Left lung (tissue), 10 donors: ENCODE data around the gene CIART. TPM values are rescaled to one million over a fixed set of nuclear protein-coding genes. Genes with fewer than 3 reads are reported as not detected.
"Not testable (repeated sequence)": the region's sequence is repeated elsewhere in the genome, so short reads cannot be mapped to it uniquely, and the experiment has no call there.

Experiments
- ATAC-seq: fragments of 200-7000 bp; cut with Tn5 transposase; one replicate; pipeline ENCODE4 v1.9.1; 2020; ENCODE audit warnings: moderate library complexity
- DNase-seq, 4 donors: peaks; one replicate each; pipeline ENCODE4 v3.0.0-alpha.2; 2013 to 2020
- H3K27ac ChIP-seq, 2 donors: fragments of 200-600 bp; sonication (generic) in 1 of 2; one replicate each; pipeline versions ENCODE4 v1.5.0 to v1.8.0; 2020 to 2021
- H3K27me3 ChIP-seq, 2 donors: fragments of 200-600 bp; sonication (generic) in 1 of 2; one replicate each; pipeline versions ENCODE4 v1.5.0 to v1.8.0; 2020 to 2021
- H3K36me3 ChIP-seq, 2 donors: fragments of 200-600 bp; sonication (generic) in 1 of 2; one replicate each; pipeline versions ENCODE4 v1.5.0 to v1.8.0; 2020 to 2021
- H3K4me1 ChIP-seq, 2 donors: fragments of 200-600 bp; one replicate each; pipeline ENCODE4 v1.8.0; 2021
- H3K4me3 ChIP-seq, 2 donors: fragments of 200-600 bp; sonication (generic) in 1 of 2; one replicate each; pipeline versions ENCODE4 v1.5.0 to v1.8.0; 2020 to 2021; ENCODE audit warnings: mild to moderate bottlenecking in 1 of 2
- H3K9me3 ChIP-seq, 2 donors: fragments of 200-600 bp; sonication (generic) in 1 of 2; one replicate each; pipeline versions ENCODE4 v1.5.0 to v1.8.0; 2020 to 2021
- CTCF ChIP-seq, 2 donors: fragments of 200-600 bp; sonication (generic) in 1 of 2; IDR thresholded peaks; one replicate each; pipeline versions ENCODE4 v1.5.0 to v1.8.0; 2021; ENCODE audit warnings: antibody characterized with exemption in 2 of 2
- intact Hi-C, 2 donors: fragments of 100-400 bp; cut with DNase I; formaldehyde crosslinking; loops; one replicate each; pipeline versions ENCODE4 v1.11.2 to v1.14.2; 2022
- polyA plus RNA-seq, 6 donors: library from polyadenylated mRNA; unstranded; fragments of 120-200 nt; gene quantifications; one replicate each; pipeline ENCODE4 v1.2.1, GENCODE V29; 2013; ENCODE audit not compliant: insufficient read length in 6 of 6
- total RNA-seq, 2 donors: library from RNA; stranded (reverse); fragmentation: NEBNext Ultra II Directional; extraction: Animal tissue kit (Norgen Biotek cat#: 25700); gene quantifications; one replicate each; pipeline ENCODE4 v1.2.1, GENCODE V29; 2021
- donor health status: DM: no; HTN: yes; CAD: no.
- donor health status: DM: no; HTN: no; CAD: no.

Gene CIART
- total and polyA plus RNA-seq, 8 donors, result 3.4 to 13.2 (median 8.3) TPM

DNA sequence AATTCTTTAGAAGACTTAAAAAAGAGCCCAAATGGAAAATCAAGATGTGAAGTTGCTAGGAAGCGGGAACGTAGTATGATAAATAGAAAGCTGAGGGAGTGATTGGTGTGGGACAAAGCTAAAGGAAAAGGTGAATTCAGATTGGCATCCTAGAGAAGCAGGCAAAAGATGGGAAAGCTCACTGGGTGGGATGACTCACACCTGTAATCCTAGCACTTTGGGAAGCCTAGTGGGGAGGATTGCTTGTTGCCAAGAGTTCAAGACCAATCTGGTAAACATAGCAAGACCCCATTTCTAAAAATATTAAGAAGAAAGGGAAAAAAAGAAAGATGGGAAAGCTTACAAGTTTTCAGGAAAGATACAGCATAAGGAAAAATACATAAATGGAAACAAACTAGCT is 13.1 kb downstream of the CIART start:
- H3K27ac ChIP-seq, result no peak overlapping the region

DNA sequence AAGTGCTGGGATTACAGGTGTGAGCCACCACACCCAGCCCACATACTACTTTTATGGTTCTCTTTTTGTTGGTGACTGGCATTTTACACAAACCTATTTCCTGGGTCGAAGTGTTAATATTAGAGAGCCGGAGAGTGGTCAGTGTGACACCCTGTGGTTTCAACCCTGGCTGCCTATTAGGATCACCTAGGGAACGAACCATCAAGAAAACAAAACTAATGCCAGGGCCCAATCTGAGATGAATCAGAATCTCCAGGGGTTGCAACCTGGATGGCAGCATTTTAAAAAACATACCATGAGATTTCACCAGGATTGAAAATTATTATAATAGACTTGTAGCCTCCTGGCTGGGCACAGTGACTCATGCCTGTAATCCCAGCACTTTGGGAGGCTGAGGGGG is 17.4 kb downstream of the CIART start:
- H3K4me1 ChIP-seq, result peaks cover 0 to 12% of the 10 kb centered on the region in 2 donors
- ATAC-seq, result no peak
- no peaks in the 10 kb centered on the region for H3K27me3 ChIP-seq
- intact Hi-C loops, result no loop called here
- H3K9me3 ChIP-seq, result no peaks in the 10 kb centered on the region
- TF ChIP-seq CTCF (IDR thresholded peaks at IDR 0.05), result no peak
- H3K36me3 ChIP-seq, result peaks cover 0 to 75% of the 10 kb centered on the region in 2 donors
- H3K27ac ChIP-seq, result no peak overlapping the region
- no peak for DNase-seq
- no peak overlapping the region for H3K4me3 ChIP-seq

More for the DNA sequence above, 13.1 kb downstream of the CIART start:
- H3K4me1 ChIP-seq, result peaks cover 7 to 15% of the 10 kb centered on the region in 2 donors
- intact Hi-C loops, result no loop called here
- no peak for DNase-seq
- H3K36me3 ChIP-seq, result peaks cover 0 to 42% of the 10 kb centered on the region in 2 donors
- no peak for ATAC-seq
- H3K27me3 ChIP-seq, result no peaks in the 10 kb centered on the region
- no peaks in the 10 kb centered on the region for H3K9me3 ChIP-seq
- no peak overlapping the region for H3K4me3 ChIP-seq
- TF ChIP-seq CTCF (IDR thresholded peaks at IDR 0.05), result no peak

DNA sequence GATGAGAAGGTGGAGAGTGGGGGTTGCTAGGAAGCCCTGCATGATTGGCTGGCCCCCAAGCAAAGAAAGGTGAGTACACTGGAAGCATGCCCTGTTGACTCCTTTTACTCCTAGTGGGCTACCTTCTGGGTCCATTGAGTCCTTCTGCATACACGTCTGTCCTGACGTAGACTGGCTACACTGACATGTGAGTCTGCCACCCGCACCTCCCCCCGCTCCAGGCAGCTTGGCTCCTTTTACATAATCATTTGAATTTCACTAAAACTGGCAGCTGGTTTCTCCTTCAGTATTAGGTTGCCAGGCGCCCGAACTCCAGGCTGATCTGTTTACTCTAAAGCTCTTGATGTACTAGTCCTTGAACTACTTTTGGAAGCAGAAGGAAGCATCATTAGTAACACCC is 20.0 kb downstream of the CIART start:
- Histone ChIP-seq H3K4me3 (no peak overlapping the region), H3K27ac (no peak overlapping the region), H3K27me3 (no peaks in the 10 kb centered on the region), H3K4me1 (peaks cover 0 to 3% of the 10 kb centered on the region in 2 donors), H3K36me3 (peaks cover 0 to 63% of the 10 kb centered on the region in 2 donors), H3K9me3 (no peaks in the 10 kb centered on the region)
- no peak for ATAC-seq
- no peak for DNase-seq
- intact Hi-C loops, result no loop called here
- no peak for TF ChIP-seq CTCF (IDR thresholded peaks at IDR 0.05)

DNA sequence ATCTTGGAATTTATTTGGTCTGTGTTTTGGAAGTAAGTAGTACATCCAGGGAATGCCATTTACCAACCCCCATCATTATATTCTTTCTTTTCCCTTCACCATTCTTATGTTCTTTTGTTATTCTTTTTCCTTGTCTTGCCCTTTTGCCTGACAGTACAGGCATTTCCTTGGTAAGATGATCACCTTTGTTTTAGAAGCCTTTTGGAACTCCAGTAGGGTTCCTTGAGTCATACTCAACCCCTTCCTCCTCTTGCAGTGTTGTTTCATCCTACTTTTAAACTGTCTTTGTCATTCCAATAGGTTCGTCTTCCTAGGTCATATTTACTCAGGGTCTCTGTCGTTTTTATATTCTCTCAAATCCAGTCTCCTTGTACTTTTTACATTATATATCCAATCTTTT is 20.5 kb downstream of the CIART start:
- no peaks in the 10 kb centered on the region for H3K27me3 ChIP-seq
- no peak overlapping the region for H3K27ac ChIP-seq
- peaks cover 0 to 3% of the 10 kb centered on the region in 2 donors for H3K4me1 ChIP-seq
- ATAC-seq (no peak), DNase-seq (no peak)
- no peak overlapping the region for H3K4me3 ChIP-seq
- H3K9me3 ChIP-seq, result no peaks in the 10 kb centered on the region
- intact Hi-C loops, result no loop called here
- peaks cover 0 to 66% of the 10 kb centered on the region in 2 donors for H3K36me3 ChIP-seq
- TF ChIP-seq CTCF (IDR thresholded peaks at IDR 0.05), result no peak

GRCh38 chr1:150308585-150308984 is 26.2 kb downstream of the CIART start:
- ATAC-seq, H3K4me3 ChIP-seq, DNase-seq, H3K27me3 ChIP-seq, H3K9me3 ChIP-seq, intact Hi-C loops, H3K4me1 ChIP-seq, H3K27ac ChIP-seq: not testable (repeated sequence)
- H3K36me3 ChIP-seq, result peaks cover 0 to 21% of the 10 kb centered on the region in 2 donors
